Measurements from ENCODE around the gene ALKBH6.

ALKBH6 gene

DNA sequence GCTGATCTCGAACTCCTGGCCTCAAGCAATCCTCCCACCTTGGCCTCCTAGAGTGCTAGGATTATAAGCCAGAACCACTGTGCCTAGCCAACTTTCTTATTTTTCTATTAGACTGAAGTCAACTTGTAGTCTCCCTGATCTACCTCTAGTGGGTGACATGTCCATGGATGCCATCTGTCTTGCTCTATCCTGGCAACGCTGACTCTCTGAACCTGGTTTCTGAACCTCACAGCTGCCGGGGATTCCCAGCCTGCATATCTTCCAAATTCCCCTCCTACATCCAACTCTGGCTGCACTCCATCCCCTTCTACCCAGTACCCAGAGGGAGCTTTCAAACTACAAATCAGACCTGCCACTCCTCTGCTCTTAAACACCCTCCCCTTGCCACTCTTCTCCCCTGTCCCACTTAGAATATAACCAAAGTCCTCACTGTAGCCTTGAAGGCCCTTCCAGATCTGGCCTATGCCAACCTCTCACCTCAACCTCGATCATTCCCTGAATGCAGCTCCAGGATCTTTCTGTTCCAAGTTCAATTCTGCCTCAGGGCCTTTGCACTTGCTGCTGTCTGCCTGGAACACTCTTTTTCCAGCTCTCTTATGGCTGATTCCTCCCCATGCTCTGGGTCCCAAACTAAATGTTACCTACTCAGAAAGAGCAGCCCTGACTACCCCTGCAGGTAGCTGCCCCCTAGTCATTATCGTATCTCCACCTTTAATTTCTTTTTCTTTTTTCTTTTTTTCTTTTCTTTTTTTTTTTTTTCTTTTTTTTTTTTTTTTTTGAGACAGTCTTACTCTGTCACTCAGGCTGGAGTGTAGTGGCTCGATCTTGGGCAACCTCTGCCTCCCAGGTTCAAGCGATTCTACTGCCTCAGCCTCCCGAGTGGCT, 16.5 kb upstream of the ALKBH6 start:
- DNase-seq (ENCODE audit: low read depth): no peak

DNA sequence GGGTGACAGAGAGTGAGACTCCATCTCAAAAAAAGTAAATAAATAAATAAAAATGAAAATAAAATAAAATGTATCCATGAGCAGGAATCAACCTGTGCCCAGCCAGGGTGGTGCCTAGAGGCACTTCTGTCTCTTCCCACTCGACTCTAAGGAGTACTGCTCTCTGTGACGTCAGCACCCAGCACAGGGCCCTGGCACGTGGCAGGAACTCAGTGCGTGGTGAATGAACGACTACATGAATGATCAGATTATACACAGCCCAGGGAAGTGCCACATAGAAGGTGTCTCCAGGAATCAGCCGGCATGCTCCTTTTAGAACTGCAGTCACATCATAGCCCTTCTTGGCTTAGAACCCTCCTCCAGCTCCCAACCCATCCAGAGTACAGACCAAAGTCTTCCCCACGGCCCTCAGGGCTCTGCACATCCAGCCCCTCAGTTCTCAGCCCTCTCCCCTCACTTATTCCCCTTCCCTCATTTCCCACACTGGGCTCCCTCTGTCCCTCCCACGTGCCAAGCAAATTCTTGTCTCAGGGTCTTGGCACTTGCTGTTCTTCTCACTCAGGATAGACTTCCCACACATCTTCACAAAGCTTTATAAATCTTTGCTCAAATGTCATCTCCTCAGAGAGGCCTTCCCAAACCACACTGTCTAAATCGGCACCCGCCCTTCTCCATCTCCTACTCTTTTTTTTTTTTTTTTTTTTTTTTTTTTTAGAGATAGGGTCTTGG, 14.5 kb upstream of the ALKBH6 start:
- no peak for DNase-seq (ENCODE audit: low read depth)

DNA sequence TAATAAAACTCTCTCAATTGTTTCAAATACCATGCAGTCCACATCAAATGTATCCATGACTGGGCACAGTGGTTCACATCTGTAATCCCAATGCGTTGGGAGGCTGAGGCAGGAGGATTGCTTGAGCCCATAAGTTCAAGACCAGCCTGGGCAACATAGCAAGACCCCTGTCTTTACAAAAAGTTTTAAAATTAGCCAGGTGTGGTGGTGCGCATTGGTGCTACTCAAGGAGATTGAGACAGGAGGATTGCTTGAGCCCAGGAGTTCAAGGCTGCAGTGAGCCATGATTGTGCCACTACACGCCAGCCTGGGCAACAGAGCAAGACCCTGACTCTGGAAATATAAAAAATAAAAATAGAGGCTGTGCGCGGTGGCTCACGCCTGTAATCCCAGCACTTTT, 13.7 kb upstream of the ALKBH6 start:
- no peak for DNase-seq (ENCODE audit: low read depth)

DNA sequence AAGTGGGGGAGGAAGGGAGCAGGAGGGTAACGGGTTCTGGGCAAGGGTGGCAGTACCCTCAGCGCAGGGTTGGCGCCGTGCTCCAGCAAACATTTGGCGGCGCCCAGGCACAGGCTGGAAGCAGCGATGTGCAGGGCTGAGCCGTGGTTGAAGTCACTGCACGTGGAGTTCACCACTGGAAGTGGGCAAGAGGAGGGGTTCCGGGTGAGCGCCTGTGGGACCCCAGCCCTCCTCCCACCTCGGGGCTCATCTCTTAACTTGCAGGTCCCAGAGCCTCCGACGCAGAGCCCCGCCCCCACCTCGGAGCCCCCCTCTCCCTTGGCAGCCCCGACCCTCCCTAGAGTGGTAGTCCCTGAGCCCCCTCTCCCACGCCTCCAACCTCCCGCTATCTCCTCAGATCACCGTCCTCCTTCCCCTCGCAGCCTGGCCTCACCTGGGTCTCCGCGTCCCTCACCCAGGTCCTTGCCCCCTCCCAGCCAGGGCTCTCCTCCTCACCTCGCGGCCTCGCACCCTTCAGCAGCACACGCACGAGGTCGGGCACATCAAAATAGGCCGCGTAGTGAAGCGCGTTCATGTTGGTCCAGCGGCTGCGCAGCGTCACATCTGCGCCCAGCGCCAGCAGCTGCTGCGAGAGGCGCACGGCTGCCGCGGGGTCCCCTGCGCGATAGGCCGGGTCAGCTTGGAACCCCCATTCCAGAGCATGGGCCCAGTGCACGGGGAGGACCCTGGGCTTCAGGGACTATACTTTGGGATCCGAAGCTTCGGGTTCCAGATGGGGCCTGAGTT, 12.3 kb upstream of the ALKBH6 start:
- DNase-seq (ENCODE audit: low read depth): no peak

DNA sequence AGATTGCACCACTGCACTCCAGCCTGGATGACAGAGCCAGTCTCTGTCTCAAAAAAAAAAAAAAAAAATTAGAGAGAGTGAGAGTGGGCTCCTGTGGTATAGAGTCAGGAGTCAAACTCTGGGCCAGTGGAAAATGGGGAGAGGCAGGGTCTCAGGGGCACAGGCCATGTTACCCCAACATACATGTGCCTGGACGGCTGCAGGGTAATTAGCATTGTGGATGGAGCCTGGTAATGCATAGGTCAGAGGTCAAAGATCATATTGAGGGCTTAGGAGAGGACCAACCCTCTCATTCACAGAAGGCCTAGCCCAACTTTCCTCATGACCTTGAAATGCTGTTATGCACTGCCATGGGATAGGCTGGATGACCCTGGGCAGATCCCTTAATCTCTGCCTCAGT, 11.5 kb upstream of the ALKBH6 start:
- DNase-seq (ENCODE audit: low read depth): no peak

DNA sequence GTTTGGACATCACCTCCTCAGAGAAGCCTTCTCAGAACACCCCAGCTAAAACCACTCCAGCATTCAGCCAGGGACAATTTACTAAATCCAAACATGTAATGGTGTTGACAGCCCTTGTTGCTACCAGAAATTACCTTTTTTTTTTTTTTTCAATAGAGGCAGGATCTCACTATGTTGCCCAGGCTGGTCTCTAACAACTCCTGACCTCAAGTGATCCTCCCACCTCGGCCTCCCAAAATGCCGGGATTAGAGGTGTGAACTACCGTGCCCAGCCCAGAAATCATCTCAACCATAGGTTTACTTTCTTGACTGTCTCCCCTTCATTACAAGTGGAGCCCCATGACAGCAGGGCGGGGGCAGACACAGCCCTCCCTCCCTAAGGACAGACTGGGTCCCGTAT, 9.4 kb upstream of the ALKBH6 start:
- DNase-seq (ENCODE audit: low read depth): no peak

DNA sequence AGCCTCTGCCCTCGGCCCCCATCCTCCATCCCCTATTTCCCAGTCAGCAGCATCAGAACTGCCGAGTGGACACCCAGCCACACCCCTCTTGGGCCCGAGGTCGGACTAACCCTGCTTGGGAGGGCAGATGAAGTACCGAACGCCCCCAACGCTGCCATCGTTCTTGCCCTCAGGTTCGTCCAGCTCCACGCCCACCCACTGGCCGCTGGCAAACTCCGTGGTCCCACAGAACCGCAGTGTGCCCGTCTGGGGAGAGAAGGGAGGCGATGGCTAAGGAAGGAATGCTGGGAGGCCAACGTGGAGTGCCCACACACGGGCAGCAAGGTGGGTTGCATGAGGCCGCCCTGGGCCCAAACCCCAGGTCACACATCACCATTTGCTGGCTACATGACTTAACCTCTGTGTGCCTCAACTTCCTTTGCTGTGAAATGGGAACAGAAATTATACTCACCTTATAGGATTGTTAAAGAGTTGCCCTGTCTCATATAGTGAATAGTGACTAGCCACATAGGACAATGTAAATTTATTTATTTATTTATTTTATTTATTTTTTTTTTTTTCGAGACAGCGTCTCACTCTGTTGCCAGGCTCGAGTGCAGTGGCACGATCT, 5.2 kb upstream of the ALKBH6 start:
- DNase-seq (ENCODE audit: low read depth): no peak

DNA sequence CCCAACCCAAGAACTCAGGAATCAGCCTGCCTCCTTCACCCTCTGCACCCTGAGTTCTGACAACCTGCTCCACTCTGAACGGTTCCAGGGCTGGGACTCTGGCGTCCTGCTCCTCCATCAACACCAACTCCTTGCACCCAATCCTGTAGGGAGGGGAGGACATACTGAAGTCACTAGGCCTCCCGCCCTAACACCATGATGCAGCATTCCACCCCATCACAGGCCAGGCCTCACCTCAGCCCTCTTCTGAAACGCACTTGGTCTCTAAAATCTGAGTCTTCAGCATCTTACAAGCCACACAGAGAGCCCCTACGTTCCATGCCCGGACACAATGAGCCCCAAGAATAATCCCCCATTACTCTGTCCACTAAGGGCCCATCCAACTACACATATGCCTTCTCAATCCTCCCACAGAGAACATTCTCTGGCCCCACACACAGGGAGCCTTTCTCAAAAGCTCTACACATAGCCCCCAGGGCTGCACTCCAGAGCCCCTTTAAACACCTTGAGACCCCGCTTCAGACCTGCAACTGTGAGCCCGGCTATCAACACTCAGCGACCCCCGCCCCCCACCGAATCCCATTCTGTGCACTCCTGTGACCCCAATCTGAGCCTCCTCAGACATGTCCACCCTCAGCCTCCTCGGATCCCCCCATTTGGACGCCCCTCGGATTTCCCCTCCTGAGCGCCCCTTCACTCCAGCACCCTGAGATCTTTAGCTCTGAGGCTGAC, 567 bp downstream of the ALKBH6 start:
- DNase-seq (ENCODE audit: low read depth): peak; percentile 10

DNA sequence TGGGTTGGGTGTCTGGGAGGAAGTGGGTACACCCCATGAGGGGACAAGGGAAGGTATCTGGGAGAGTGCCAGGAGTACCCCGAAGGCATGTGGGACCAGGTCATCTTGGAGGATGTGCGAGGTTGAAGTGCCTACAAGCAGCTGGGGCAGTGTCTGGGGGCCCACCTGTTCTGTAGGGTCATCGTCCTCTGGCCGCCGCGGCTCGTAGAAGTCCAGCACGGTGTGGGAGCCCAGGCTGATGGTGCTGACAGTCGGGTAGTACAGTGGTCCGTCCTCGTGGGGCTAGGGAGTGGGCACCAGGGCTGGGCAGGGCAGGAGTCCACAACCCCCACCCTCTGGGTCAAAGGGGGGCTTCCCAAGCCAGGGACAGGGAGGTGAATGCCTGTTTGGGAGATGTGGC, 3.6 kb downstream of the ALKBH6 start:
- no peak for DNase-seq (ENCODE audit: low read depth)

DNA sequence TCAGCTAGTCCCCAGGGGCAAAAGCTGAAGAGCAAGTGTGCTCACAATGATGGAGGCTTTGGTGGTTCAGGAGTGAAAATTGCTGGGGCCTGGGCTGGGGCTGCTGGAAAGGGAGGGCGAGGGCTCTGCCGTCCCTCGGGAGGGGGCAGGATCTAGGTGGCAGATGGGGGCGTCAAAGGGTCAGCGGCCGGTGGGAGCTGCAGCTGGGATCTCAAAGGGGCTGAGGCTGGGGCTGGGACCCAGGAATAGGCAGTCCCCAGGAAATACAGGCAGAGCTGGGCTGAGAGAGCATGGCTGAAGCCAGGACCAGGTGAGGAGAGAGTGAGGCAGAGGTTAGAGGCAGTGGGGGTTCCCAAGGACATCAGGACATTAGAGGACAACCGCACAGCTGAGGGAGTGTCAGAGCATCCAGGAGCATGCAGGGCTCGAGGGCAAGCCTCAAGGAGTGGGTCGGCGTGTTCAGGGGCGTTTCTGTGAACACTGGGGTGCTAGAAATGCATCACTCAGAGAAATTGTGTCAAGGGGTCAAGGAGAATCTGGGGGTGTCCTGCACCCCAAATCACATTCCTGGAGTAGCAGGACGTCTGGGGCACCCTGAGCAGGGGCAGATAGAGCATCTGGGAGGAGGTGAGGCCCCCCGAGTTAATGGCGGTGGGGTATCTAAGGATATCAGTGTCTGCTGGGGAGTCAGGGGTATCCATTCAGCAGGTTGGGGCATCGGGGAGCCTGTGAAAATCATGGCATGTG, 4.2 kb downstream of the ALKBH6 start:
- no peak for DNase-seq (ENCODE audit: low read depth)

DNA sequence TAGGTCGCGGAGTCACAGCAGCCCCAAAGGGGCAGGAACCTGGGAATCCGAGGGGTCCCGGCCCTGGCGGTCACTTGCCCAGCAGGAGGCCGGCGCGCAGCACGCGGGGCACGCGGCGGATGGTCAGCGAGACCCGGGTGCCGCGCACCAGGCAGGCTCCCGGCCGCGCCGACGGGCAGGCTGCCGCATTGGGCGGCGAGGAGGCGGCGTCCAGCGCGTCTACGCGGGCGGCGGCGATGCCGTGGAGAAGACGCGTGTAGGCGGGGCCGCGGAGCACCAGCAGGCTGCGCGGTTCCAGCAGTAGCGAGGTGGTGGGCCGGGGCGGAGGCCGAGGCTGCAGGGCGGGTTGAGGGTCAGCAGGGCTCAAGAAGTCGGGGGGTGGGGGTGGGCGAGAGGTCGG, 4.8 kb downstream of the ALKBH6 start:
- peak; percentile 44 for DNase-seq (ENCODE audit: low read depth)

DNA sequence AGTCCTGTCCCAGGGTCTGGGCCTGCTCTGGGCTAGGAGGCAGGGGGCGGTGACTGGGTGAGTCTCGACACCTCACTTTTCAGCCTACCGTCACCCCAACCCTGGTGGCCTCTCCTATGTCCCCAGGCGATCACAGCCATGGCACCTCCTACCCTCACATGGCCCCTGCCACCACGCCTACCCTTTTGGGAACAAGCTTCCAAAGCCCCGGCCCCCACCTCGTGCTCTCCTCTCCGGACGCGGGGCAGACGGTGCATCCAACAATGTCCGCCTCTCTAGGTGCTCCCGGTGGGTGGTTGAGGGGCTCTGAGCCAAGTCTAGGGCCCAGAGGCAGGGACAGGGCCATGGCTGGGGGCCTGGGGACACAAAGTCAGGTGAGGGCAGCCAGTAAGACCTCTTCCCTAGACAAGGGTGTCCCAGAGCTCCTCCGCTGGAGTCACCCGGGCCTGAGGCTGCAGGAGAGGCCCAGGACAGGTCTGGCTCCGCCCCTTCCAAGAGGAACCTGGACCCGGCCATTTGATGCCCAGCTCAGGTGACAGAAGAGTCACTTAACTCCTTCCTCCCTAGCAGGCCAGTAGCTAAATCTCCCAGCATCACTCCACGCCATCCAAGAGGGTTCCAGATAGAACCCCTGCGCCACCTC, 5.6 kb downstream of the ALKBH6 start, which contains the start of gene SYNE4:
TSS of gene SYNE4 (minus strand) at position 478 of the 643 bp plus-strand sequence. CDS start at position 346, 132 bp downstream.
- DNase-seq (ENCODE audit: low read depth): no peak

DNA sequence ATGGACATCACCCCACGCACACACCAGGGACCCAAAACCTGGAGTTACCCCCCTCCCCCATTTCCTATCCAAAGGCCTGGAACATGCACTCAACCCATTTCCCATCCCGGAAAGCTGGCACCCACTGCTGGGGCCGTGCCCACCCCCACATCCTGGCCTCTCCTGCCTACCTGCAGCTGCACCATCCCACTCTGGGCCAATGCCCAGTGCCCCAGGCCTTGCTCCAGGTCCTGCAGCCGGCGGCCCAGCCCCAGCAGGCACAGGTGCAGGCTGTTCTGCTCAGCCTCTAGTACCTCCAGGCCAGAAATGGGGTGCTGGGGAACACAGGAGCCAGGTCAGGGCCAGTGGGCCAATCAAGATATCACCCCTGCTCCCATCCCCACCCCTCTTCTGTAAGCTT, 7.1 kb downstream of the ALKBH6 start:
- no peak for DNase-seq (ENCODE audit: low read depth)

DNA sequence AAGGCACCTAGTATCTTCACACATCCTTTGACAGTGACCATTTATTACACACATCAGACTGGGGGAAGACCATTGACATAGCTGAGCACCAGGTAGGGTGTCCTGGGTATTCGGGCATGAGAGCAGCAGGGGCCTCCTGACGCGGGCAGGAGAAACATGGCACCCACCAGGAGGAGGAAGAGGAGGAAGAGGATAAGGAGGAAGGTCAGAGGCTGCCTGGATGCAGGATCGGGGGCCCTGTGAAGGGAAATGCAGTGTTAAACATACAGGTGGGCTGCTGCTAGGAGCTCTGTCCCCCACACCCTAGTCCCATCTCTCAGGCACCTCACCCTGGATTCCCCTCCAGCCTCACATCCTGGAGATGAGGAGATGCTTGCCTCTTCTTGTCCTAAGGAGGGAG, 10.7 kb downstream of the ALKBH6 start:
- no peak for DNase-seq (ENCODE audit: low read depth)

DNA sequence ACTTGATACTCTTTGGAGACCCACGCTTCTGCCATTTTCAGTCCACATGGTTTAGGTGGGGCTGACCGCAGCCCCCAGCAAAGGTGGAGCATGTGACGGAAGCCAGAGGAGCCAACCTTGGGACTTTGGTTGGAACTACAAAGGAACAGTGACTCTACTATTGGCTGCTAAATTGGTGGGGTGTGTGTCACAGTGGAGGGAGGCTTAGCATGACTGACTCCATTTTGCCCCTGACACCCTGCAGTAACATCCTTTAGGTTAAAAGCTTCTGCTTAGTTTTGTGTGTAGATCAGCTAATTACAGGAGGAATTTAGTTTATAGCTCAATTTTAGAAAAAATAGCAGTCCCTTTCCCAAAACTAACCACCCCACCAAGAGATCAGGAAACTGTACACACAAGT, 12.4 kb downstream of the ALKBH6 start:
- no peak for DNase-seq (ENCODE audit: low read depth)

DNA sequence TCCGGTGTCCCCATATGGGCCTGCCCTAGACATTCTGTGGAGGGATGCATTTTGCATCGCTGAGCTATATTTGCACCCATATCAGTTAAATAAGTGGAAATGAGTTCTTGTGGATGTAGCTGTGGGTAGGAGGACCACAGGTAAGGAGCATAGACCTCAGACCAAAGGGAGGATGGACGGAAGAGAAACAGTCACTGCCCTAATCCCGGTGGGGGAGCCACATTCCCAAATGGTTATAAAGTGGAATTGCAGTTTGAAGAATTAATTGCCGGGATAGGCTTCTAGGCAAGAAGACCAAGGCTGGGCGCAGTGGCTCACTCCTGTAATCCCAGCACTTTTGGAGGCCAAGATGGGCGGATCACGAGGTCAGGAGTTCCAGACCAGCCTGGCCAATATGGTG, 17.2 kb downstream of the ALKBH6 start:
- DNase-seq (ENCODE audit: low read depth): no peak

DNA sequence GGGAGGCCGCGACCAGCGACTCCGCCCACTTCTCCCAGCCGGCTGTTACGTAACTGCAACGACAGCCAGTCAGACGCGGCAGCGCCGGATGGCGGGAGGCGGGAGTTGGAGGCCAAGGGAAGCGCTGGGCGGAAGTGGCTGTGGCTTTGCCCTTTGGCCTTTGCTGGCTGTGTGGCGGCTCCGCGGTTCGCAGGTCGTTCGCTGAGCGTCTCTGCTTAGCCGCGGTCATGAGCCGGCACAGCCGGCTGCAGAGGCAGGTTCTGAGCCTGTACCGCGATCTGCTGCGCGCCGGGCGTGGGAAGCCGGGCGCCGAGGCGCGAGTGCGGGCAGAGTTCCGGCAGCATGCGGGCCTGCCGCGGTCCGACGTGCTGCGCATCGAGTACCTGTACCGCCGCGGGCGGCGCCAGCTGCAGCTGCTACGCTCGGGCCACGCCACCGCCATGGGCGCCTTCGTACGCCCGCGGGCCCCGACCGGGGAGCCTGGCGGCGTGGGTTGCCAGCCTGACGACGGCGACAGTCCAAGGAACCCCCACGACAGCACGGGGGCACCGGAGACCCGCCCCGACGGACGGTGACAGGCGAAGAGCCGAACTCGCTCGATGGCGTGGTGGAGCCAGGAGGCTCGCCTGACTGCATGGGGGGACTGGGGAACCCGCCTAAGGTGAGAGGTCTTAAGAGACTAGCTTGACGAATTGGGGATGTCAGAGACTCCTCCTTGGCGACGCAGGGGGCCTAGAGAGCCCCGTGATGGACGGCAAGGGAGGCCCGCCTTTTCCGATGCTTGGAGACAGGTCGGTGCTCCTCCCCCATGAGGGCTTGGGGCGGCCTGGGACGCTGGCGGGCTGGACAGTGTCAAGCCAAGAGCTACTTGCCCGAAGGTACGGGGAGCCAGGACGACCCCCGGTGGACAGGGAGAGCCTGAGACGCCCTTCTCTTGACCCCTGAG, 18.7 kb downstream of the ALKBH6 start, which contains the start of gene SDHAF1:
TSS of gene SDHAF1 (plus strand) at position 141 of the 946 bp plus-strand sequence. CDS start at position 228, 87 bp downstream.
- peak; percentile 92 for DNase-seq (ENCODE audit: low read depth)

DNA sequence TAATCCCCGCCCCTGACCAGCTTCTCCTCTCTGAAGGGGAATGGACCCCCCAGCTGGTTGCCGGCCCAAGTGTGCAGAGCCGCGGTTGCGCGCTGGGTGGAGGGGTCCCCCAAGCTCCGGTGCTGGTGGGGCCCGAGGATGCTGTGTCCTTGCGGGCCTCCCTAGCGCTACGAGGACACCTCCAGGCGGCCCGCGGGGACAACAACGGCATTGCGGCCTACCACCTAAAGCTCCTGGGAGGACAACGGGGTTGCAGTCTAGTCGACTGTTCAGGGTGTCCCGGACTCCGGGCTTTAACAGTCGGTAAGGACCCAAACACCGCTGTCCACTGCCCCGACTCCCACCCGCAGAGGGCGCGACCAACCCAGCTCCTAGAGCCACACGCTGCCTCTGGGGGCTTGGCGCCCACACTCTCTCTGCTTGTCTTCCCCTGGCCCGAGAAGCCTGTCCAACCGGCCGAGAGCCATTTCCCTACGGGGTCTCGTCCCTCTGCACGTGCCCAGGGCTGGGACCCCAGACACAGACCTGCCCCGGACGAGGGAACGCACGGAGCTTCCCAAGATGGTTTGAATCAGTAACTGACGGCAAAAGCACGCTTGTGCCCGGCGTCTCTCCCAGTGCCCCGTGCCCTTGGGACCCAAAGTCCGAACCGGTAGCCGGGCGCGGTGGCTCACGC, 20.0 kb downstream of the ALKBH6 start:
- no peak for DNase-seq (ENCODE audit: low read depth)
